COLO668 (cell line): ENCODE results near the gene LRRC8D.
"Not testable (repeated sequence)": the region's sequence is repeated elsewhere in the genome, so short reads cannot be mapped to it uniquely, and the experiment has no call there.

ENCODE experiments used
- DNase-seq: peaks from one replicate; lab custom pipeline; 2025; ENCODE audit not compliant: unreplicated experiment; lab: John Stamatoyannopoulos, UW

Gene LRRC8D

GRCh38 chr1:89984564-89985116 is 163.8 kb downstream of the LRRC8D start:
- DNase-seq, result not testable (repeated sequence)

DNA sequence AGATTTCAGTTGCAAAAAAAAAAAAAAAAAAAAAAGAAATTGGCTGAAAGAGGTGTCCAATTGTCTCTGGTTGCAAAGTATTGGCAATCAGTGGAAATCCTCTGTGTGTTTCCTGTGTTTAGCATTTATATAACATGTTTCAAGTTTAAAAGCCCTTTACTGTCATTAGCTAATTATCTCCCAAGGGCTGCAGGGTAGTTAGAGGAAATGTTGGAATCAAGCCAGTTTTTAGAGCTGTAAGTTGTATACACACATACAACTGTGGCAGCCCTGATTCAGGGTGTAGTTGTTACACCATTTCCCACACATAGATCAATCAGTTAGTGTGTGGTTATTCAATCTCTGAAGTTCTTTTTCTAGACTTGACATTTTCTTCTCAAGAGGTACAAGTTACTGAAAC is 165.2 kb downstream of the LRRC8D start:
- no peak for DNase-seq
